ENCODE results near the gene MUSK. TPM values are rescaled to one million over a fixed set of nuclear protein-coding genes. Genes with fewer than 3 reads are reported as not detected.

The MUSK gene
- total and polyA plus RNA-seq, 2 of the 8 experiments (the other 6 are each of a cell fraction or from before 2014, with no cell fraction given): not detected

DNA sequence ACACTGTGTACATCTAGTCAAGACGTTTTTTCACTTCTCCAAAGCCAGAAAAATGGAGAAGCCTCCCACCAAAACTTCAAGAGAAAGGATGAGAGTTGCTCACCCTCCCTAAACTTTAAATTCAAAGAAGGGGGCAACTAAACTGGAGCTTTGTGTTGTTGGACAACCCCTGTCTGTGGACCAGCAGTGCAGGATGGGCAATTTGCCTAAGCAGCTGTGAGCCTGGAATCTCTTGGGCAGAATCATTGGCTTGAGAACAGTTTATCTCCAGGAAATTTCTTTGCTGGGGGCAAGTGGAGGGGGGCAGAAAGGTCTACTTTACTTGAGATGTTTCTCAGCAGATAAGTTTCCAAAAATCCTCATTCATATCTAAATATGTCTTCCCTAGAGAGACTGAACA, 151.8 kb downstream of the MUSK start:
- H2BK15ac ChIP-seq (ENCODE audit: low read length): no peak overlapping the region
- DNase-seq (ENCODE audit: low read depth in 1 of 2, low spot score in 2 of 2): no peak
- no peak overlapping the region for H3K9ac ChIP-seq (replicated peaks in 1 of 4; ENCODE audit: extremely low read depth in 1 of 4, low read depth in 3 of 4, low read length in 3 of 4)
- FAIRE-seq: no peak
- H3K56ac ChIP-seq (replicated peaks; ENCODE audit: insufficient read length, low read depth, low read length): no peak overlapping the region
- no peaks in the 10 kb centered on the region for H4K20me1 ChIP-seq (replicated peaks in 1 of 2; ENCODE audit: control insufficient read depth in 1 of 2, insufficient read depth in 2 of 2, low read length in 2 of 2)
- H3K23ac ChIP-seq (ENCODE audit: insufficient read length): no peak overlapping the region
- H4K91ac ChIP-seq (replicated peaks; ENCODE audit: insufficient read length, low read length): no peak overlapping the region
- no peak overlapping the region for H2BK20ac ChIP-seq (ENCODE audit: low read length)
- no peaks in the 10 kb centered on the region for H3K27me3 ChIP-seq (replicated peaks in 1 of 4; ENCODE audit: control insufficient read depth in 3 of 4, extremely low read depth in 1 of 4, insufficient read depth in 3 of 4, low read length in 3 of 4)
- no peaks in the 10 kb centered on the region for H3K23me2 ChIP-seq (ENCODE audit: low read depth, low read length)
- no peak overlapping the region for H3K4me2 ChIP-seq (ENCODE audit: insufficient read depth in 1 of 2, low read depth in 2 of 2, low read length in 2 of 2)
- no peak overlapping the region for H3K14ac ChIP-seq (ENCODE audit: insufficient read length)
- no peak overlapping the region for H3K18ac ChIP-seq (ENCODE audit: extremely low read depth, low read length)
- TF ChIP-seq FOSL1 (IDR thresholded peaks at IDR 0.05; ENCODE audit: insufficient read depth, low read depth, low read length): no peak
- no peak for TF ChIP-seq SAP30 (IDR thresholded peaks at IDR 0.05; ENCODE audit: insufficient read depth, insufficient replicate concordance, low read length)
- no peak for TF ChIP-seq GABPA (IDR thresholded peaks at IDR 0.05; ENCODE audit: borderline replicate concordance, insufficient read depth, low read length)
- TF ChIP-seq JUND (IDR thresholded peaks at IDR 0.05; ENCODE audit: low read length): no peak
- TF ChIP-seq CBX5 (IDR thresholded peaks at IDR 0.05; ENCODE audit: low read depth, low read length): no peak
- no peak for TF ChIP-seq POLR2A (IDR thresholded peaks at IDR 0.05; ENCODE audit: control extremely low read depth in 1 of 2, low read depth in 2 of 2, low read length in 2 of 2)
- no peak for TF ChIP-seq SIX5 (IDR thresholded peaks at IDR 0.05; ENCODE audit: low read depth, low read length)
- TF ChIP-seq BACH1 (IDR thresholded peaks at IDR 0.05; ENCODE audit: low read length): no peak
- no peak for TF ChIP-seq CREB1 (IDR thresholded peaks at IDR 0.05)
- H3K79me1 ChIP-seq (ENCODE audit: low read depth, low read length): no peaks in the 10 kb centered on the region
- no peak overlapping the region for H2BK12ac ChIP-seq (ENCODE audit: low read depth, low read length)
- no peaks in the 10 kb centered on the region for H3K36me3 ChIP-seq (ENCODE audit: control insufficient read depth in 2 of 4, insufficient read depth in 4 of 4, low read length in 3 of 4)
- H3K4ac ChIP-seq (replicated peaks; ENCODE audit: insufficient read length, low read depth, low read length): no peak overlapping the region
- WGBS, 2 experiments (ENCODE audit: extremely low coverage in 1 of 2, insufficient coverage in 1 of 2, insufficient read length in 1 of 2, insufficient replicate concordance in 2 of 2, low coverage in 1 of 2, low lambda C conversion rate in 2 of 2, missing lambda C conversion rate in 1 of 2): 94% methylated on average over 1 of the region's 1 CpG; no CpG with 5 or more reads in 1 of the 2 experiments
- H4K5ac ChIP-seq (ENCODE audit: insufficient read length, low read depth, low read length): no peak overlapping the region
- H2AFZ ChIP-seq (ENCODE audit: low read length): no peak overlapping the region
- no peak overlapping the region for H2BK5ac ChIP-seq (ENCODE audit: low read depth, low read length)
- H3K79me2 ChIP-seq (ENCODE audit: control insufficient read depth in 1 of 2, insufficient read depth in 2 of 2, low read length in 2 of 2): no peaks in the 10 kb centered on the region
- ChIA-PET POLR2A (ENCODE audit: partially characterized antibody) (no interaction called here), CTCF (ENCODE audit: partially characterized antibody) (interaction anchor here (0.6 kb wide), 1 partner anchor 11 kb away, joined by 3 read pairs; no protein-coding TSS in a partner anchor)
- no peak overlapping the region for H2BK120ac ChIP-seq (replicated peaks; ENCODE audit: low read depth, low read length)
- H3K27ac ChIP-seq (ENCODE audit: low read depth, low read length): no peak overlapping the region
- H3K4me1 ChIP-seq (replicated peaks in 1 of 4; ENCODE audit: control insufficient read depth in 3 of 4, insufficient read depth in 4 of 4, low read length in 3 of 4): no peaks in the 10 kb centered on the region
- H3K4me3 ChIP-seq (ENCODE audit: extremely low read depth in 1 of 4, insufficient read depth in 2 of 4, low read depth in 3 of 4, low read length in 4 of 4): no peak overlapping the region
- no peak overlapping the region for H2AK5ac ChIP-seq (ENCODE audit: low read depth, low read length)
- no peaks in the 10 kb centered on the region for H3K9me3 ChIP-seq (ENCODE audit: insufficient read depth in 2 of 2, low read depth in 1 of 2, low read length in 1 of 2)
- H4K8ac ChIP-seq (ENCODE audit: extremely low read depth, insufficient read depth, low read length): no peak overlapping the region
